HG03159 (cell line): ENCODE results near the gene YAP1.
"Not testable (repeated sequence)": the region's sequence is repeated elsewhere in the genome, so short reads cannot be mapped to it uniquely, and the experiment has no call there.

Experiments
- ATAC-seq: cut with Tn5 transposase; IDR thresholded peaks from one replicate; pipeline ENCODE4 v1.9.1; 2021; ENCODE audit warnings: mild to moderate bottlenecking, moderate library complexity; ENCODE audit not compliant: unreplicated experiment

Gene YAP1

GRCh38 chr11:102196816-102197215 lies 86.6 kb downstream of the YAP1 start:
- ATAC-seq: no peak

GRCh38 chr11:102197670-102198139 lies 87.5 kb downstream of the YAP1 start:
- no peak for ATAC-seq

GRCh38 chr11:102199673-102200072 lies 89.4 kb downstream of the YAP1 start:
- ATAC-seq: no peak

- ATAC-seq: not testable (repeated sequence)
Measured at GRCh38 chr11:102200325-102200724, 90.1 kb downstream of the YAP1 start.

GRCh38 chr11:102201776-102202175 lies 91.5 kb downstream of the YAP1 start:
- ATAC-seq: no peak

- ATAC-seq: no peak
Measured at GRCh38 chr11:102202972-102203371, 92.7 kb downstream of the YAP1 start.

- no peak for ATAC-seq
Measured at GRCh38 chr11:102204174-102204573, 93.9 kb downstream of the YAP1 start.

GRCh38 chr11:102205805-102206204 lies 95.6 kb downstream of the YAP1 start:
- ATAC-seq: no peak

- no peak for ATAC-seq
Measured at GRCh38 chr11:102208835-102209234, 98.6 kb downstream of the YAP1 start.

- no peak for ATAC-seq
Measured at GRCh38 chr11:102214623-102215022, 104.4 kb downstream of the YAP1 start.

- no peak for ATAC-seq
Measured at GRCh38 chr11:102216433-102217075, 106.3 kb downstream of the YAP1 start.

GRCh38 chr11:102220728-102221467 lies 110.7 kb downstream of the YAP1 start:
- no peak for ATAC-seq

- ATAC-seq: no peak
Measured at GRCh38 chr11:102223859-102224258, 113.6 kb downstream of the YAP1 start.

- no peak for ATAC-seq
Measured at GRCh38 chr11:102225689-102226568, 115.7 kb downstream of the YAP1 start.

GRCh38 chr11:102226702-102227490 lies 116.6 kb downstream of the YAP1 start:
- ATAC-seq: no peak

GRCh38 chr11:102229510-102230123 lies 119.4 kb downstream of the YAP1 start:
- no peak for ATAC-seq

GRCh38 chr11:102230186-102230585 lies 119.9 kb downstream of the YAP1 start:
- no peak for ATAC-seq

GRCh38 chr11:102230911-102231310 lies 120.7 kb downstream of the YAP1 start:
- no peak for ATAC-seq

GRCh38 chr11:102234779-102235439 lies 124.7 kb downstream of the YAP1 start:
- ATAC-seq: no peak
